ENCODE measurements around the gene CTNNA3.

- TF ChIP-seq CTCF (conservative IDR thresholded peaks at IDR 0.05 in 1 of 2, IDR thresholded peaks at IDR 0.05 in 1 of 2; ENCODE audit: low read depth in 1 of 2, low read length in 2 of 2) (no peak), EZH2 (IDR thresholded peaks at IDR 0.05; ENCODE audit: low read length, missing control alignments) (no peak)
Observed at GRCh38 chr10:66673071-66673470, 1022.9 kb downstream of the CTNNA3 start.
